ENCODE measurements around the gene RAB40B. TPM values are rescaled to one million over a fixed set of nuclear protein-coding genes. Genes with fewer than 3 reads are reported as not detected.

The RAB40B gene
- polyA plus RNA-seq, 1 of the 3 experiments (the other 2 are of a cell fraction): 20.7 TPM

GRCh38 chr17:82687375-82687861 lies 11.1 kb downstream of the RAB40B start:
- ChIA-PET POLR2A (interaction anchor here (0.7 kb wide), 1 partner anchor 11 kb away, joined by 3 read pairs; the partner anchor contains the start of gene RAB40B), CTCF (interaction anchor here (0.9 kb wide), 1 partner anchor 657 kb away, joined by 3 read pairs; no protein-coding TSS in a partner anchor)
- Histone ChIP-seq H4K20me1 (ENCODE audit: insufficient read depth) (no peaks in the 10 kb centered on the region), H3K79me2 (ENCODE audit: insufficient read depth) (no peaks in the 10 kb centered on the region), H3K4me3 (ENCODE audit: low read depth in 2 of 2, low read length in 1 of 2) (no peak overlapping the region), H2AFZ (ENCODE audit: low read depth) (no peak overlapping the region), H3K27ac (ENCODE audit: low read depth in 2 of 2, low read length in 1 of 2) (no peak overlapping the region), H3K9ac (no peak overlapping the region), H3K36me3 (replicated peaks in 1 of 2; ENCODE audit: control insufficient read depth in 1 of 2, insufficient read depth in 2 of 2, low read length in 1 of 2) (no peaks in the 10 kb centered on the region), H3F3A (replicated peaks; ENCODE audit: insufficient read depth) (no peaks in the 10 kb centered on the region), H3K9me3 (no peaks in the 10 kb centered on the region), H3K27me3 (ENCODE audit: insufficient read depth) (no peaks in the 10 kb centered on the region), H3K9me2 (no peaks in the 10 kb centered on the region), H3K4me2 (no peak overlapping the region), H3K4me1 (ENCODE audit: control insufficient read depth in 1 of 2, insufficient read depth in 2 of 2, low read depth in 1 of 2, low read length in 1 of 2) (no peaks in the 10 kb centered on the region)
- no peak for DNase-seq
- 79% methylated on average over 10 of the region's 10 CpGs for WGBS (ENCODE audit: low lambda C conversion rate)
- TF ChIP-seq TCF12 (IDR thresholded peaks at IDR 0.05) (no peak), NRF1 (IDR thresholded peaks at IDR 0.05; ENCODE audit: low read depth, low read length) (no peak), GATA2 (CRISPR knock-in tag; IDR thresholded peaks at IDR 0.05) (no peak), SMC3 (IDR thresholded peaks at IDR 0.05; ENCODE audit: low read depth, low read length) (no peak), GABPA (IDR thresholded peaks at IDR 0.05; ENCODE audit: low read depth) (no peak)

- Histone ChIP-seq H3K4me3 (ENCODE audit: low read depth in 2 of 2, low read length in 1 of 2) (no peak overlapping the region), H3K9me3 (0 out of 2 replicates have a peak, but pooled peaks cover 6% of the 10 kb centered on the region), H3K9me2 (no peaks in the 10 kb centered on the region), H3F3A (replicated peaks; ENCODE audit: insufficient read depth) (no peaks in the 10 kb centered on the region), H3K27ac (ENCODE audit: low read depth in 2 of 2, low read length in 1 of 2) (no peak overlapping the region), H3K79me2 (ENCODE audit: insufficient read depth) (no peaks in the 10 kb centered on the region), H2AFZ (ENCODE audit: low read depth) (no peak overlapping the region), H4K20me1 (ENCODE audit: insufficient read depth) (no peaks in the 10 kb centered on the region), H3K9ac (no peak overlapping the region), H3K27me3 (ENCODE audit: insufficient read depth) (no peaks in the 10 kb centered on the region), H3K4me1 (ENCODE audit: control insufficient read depth in 1 of 2, insufficient read depth in 2 of 2, low read depth in 1 of 2, low read length in 1 of 2) (no peaks in the 10 kb centered on the region), H3K4me2 (no peak overlapping the region), H3K36me3 (replicated peaks in 1 of 2; ENCODE audit: control insufficient read depth in 1 of 2, insufficient read depth in 2 of 2, low read length in 1 of 2) (no peaks in the 10 kb centered on the region)
- CTCF ChIA-PET: interaction anchor here (0.9 kb wide), 1 partner anchor 657 kb away, joined by 3 read pairs; no protein-coding TSS in a partner anchor
- DNase-seq: no peak
- POLR2A ChIA-PET: no interaction called here
- WGBS (ENCODE audit: low lambda C conversion rate): 91% methylated on average over 19 of the region's 19 CpGs
- TF ChIP-seq EZH2phosphoT487 (IDR thresholded peaks at IDR 0.05; ENCODE audit: borderline replicate concordance, low read depth): no peak
- no peak for TF ChIP-seq TEAD4 (IDR thresholded peaks at IDR 0.05; ENCODE audit: borderline replicate concordance, insufficient read depth)
- TF ChIP-seq TAF1 (IDR thresholded peaks at IDR 0.05; ENCODE audit: borderline replicate concordance, low read depth, low read length): no peak
- TF ChIP-seq IRF3 (IDR thresholded peaks at IDR 0.05; ENCODE audit: low read depth, low read length): no peak
- TF ChIP-seq MAX (IDR thresholded peaks at IDR 0.05; ENCODE audit: low read depth): no peak
- TF ChIP-seq MEF2A (IDR thresholded peaks at IDR 0.05; ENCODE audit: borderline replicate concordance, low read depth): no peak
- no peak for TF ChIP-seq ELF1 (IDR thresholded peaks at IDR 0.05)
- no peak for TF ChIP-seq CHD2 (IDR thresholded peaks at IDR 0.05; ENCODE audit: low read length, partially characterized antibody)
- TF ChIP-seq NRF1 (IDR thresholded peaks at IDR 0.05; ENCODE audit: low read depth, low read length): no peak
These were observed 11.9 kb downstream of the RAB40B start for GRCh38 chr17:82686366-82687324.
